Heart right ventricle (tissue), 16 donors: Measurements from ENCODE around the gene PRSS12. TPM values are rescaled to one million over a fixed set of nuclear protein-coding genes. Genes with fewer than 3 reads are reported as not detected.

Experiments
- ATAC-seq, 8 donors: fragments of 200-7000 bp; cut with Tn5 transposase; one replicate each; pipeline ENCODE4 v1.9.1; 2020; ENCODE audit warnings: mild to moderate bottlenecking in 8 of 8, moderate library complexity in 8 of 8, moderate number of reproducible peaks in 1 of 8
- DNase-seq, 2 donors: peaks; one replicate each; pipeline ENCODE4 v3.0.0-alpha.2; 2020
- H3K27ac ChIP-seq, 10 donors: fragments of 200-600 bp; sonication (generic) in 2 of 10; one replicate each; pipeline versions ENCODE4 v1.5.0 to v1.8.0; 2020 to 2022; ENCODE audit warnings: mild to moderate bottlenecking in 3 of 10
- H3K27me3 ChIP-seq, 7 donors: fragments of 200-600 bp; one replicate each; pipeline ENCODE4 v1.8.0; 2021 to 2022; ENCODE audit warnings: mild to moderate bottlenecking in 2 of 7
- H3K36me3 ChIP-seq, 9 donors: fragments of 200-600 bp; sonication (generic) in 1 of 9; one replicate each; pipeline versions ENCODE4 v1.5.0 to v1.8.0; 2020 to 2022; ENCODE audit warnings: mild to moderate bottlenecking in 2 of 9
- H3K4me1 ChIP-seq, 9 donors: fragments of 200-600 bp; sonication (generic) in 1 of 9; one replicate each; pipeline versions ENCODE4 v1.5.0 to v1.8.0; 2020 to 2022; ENCODE audit warnings: mild to moderate bottlenecking in 4 of 9
- H3K4me3 ChIP-seq, 10 donors: fragments of 200-600 bp; sonication (generic) in 2 of 10; one replicate each; pipeline versions ENCODE4 v1.5.0 to v1.8.0; 2020 to 2022; ENCODE audit warnings: mild to moderate bottlenecking in 7 of 10, moderate library complexity in 2 of 10
- H3K9me3 ChIP-seq, 11 donors: fragments of 200-600 bp in 10 of 11; sonication (generic) in 2 of 11; one replicate each; pipeline versions ENCODE4 v1.5.0 to v1.8.0; 2013 to 2022; ENCODE audit warnings: mild to moderate bottlenecking in 2 of 11, control low read depth in 1 of 11, moderate library complexity in 1 of 11
- WGBS, 2 donors: extraction: QIAGEN DNeasy Blood & Tissue Kit; methylation state at CpG; one replicate each; pipeline ENCODE4 v1.1.7; 2013; ENCODE audit warnings: inconsistent platforms in 1 of 2; 5-methylcytosine and 5-hydroxymethylcytosine counted together
- intact Hi-C, 10 donors: fragments of 100-400 bp; cut with DNase I; formaldehyde crosslinking; loops; one replicate each; pipeline versions ENCODE4 v1.11.1 to v1.14.2; 2022
- polyA plus RNA-seq, 2 donors: library from polyadenylated mRNA; stranded (reverse); fragments of 200-250 nt; gene quantifications; one replicate each; pipeline ENCODE4 v1.2.3, GENCODE V29; 2013
- total RNA-seq, 10 donors: library from RNA; stranded (reverse); fragmentation: NEBNext Ultra II Directional in 3 of 10; extraction: Animal tissue kit (Norgen Biotek cat#: 25700) in 3 of 10; gene quantifications; one replicate each; pipeline versions ENCODE4 v1.2.1 to v1.2.4, GENCODE V29; 2021 to 2023
- TF ChIP-seq, protein P1 (sequence below), 9 donors: fragments of 200-600 bp; sonication (generic) in 2 of 9; IDR thresholded peaks; one replicate each; pipeline versions ENCODE4 v1.5.0 to v1.8.0; 2021 to 2022; ENCODE audit warnings: antibody characterized with exemption in 9 of 9, mild to moderate bottlenecking in 5 of 9, moderate library complexity in 1 of 9
- donor health status: Arrhythmogenic right ventricular cardiomyopathy.
- donor health status: ischemic (EF 13 %, LVEDD 7.1; RV severe dilation, severe dysfunction).
- donor health status: healthy with polysubstance abuse.
- donor health status: DM: no; HTN: yes; CAD: no.
- donor health status: DM: no; HTN: no; CAD: no.
- donor health status: ischemic (EF 25% LVEDD 6.9; RV normal size, moderate dysfunction).
- donor health status: ischemic (EF 25% LVEDD 5.7; RV mildly dilated, moderate dysfunction).
- donor health status: healthy.
- donor health status: DM: yes; HTN: yes; CAD: no.
- donor health status: Ischemic cardiomyopathy.
- donor health status: ischemic (EF 35%, LVEDD 5.7; RV mildly dilated, moderate dysfunction).
- donor health status: nonischemic (EF 11% LVEDD 7.7; RV severe dilation, severe dysfunction).
- donor health status: DM: yes; HTN: yes; CAD: no.
- donor health status: PGD.
- donor health status: ischemic (EF 29% LVEDD 5.4; RV normal size, mild dysfunction).
- donor health status: nonischemic (EF 23%, LVEDD 6.1; RV moderate dilation, normal function).

Gene PRSS12
- total and polyA plus RNA-seq, 12 donors = 0.03 to 0.47 TPM; not detected in 10

DNA sequence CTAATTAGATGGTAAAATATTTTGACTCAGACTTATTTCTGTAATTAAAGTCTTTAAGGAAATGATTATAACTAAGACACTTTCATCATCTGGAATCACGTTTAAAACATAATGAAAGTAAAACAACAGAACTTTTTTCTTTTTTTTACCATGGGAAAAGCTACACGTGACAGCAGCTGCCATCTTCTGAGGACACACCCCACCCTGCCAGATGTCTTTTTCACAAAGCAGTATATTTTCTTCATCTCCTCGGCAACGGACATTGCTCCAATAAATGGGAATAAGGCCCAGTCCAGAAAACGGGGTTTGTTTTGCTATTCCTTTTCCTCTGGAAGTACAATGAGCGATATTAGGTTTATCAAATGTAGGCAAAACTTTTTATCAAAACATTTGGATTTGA, 17.5 kb downstream of the PRSS12 start:
- Histone ChIP-seq H3K27me3 (no peaks in the 10 kb centered on the region), H3K36me3 (no peaks in the 10 kb centered on the region), H3K27ac (no peak overlapping the region), H3K4me3 (no peak overlapping the region), H3K9me3 (no peaks in the 10 kb centered on the region), H3K4me1 (no peaks in the 10 kb centered on the region)
- DNase-seq (no peak), ATAC-seq (no peak)
- intact Hi-C loops = no loop called here
- WGBS, 2 donors = 53 to 66% methylated on average over 6 of the region's 6 CpGs
- TF ChIP-seq, protein P1, sequence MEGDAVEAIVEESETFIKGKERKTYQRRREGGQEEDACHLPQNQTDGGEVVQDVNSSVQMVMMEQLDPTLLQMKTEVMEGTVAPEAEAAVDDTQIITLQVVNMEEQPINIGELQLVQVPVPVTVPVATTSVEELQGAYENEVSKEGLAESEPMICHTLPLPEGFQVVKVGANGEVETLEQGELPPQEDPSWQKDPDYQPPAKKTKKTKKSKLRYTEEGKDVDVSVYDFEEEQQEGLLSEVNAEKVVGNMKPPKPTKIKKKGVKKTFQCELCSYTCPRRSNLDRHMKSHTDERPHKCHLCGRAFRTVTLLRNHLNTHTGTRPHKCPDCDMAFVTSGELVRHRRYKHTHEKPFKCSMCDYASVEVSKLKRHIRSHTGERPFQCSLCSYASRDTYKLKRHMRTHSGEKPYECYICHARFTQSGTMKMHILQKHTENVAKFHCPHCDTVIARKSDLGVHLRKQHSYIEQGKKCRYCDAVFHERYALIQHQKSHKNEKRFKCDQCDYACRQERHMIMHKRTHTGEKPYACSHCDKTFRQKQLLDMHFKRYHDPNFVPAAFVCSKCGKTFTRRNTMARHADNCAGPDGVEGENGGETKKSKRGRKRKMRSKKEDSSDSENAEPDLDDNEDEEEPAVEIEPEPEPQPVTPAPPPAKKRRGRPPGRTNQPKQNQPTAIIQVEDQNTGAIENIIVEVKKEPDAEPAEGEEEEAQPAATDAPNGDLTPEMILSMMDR (IDR thresholded peaks at IDR 0.05) = no peak

DNA sequence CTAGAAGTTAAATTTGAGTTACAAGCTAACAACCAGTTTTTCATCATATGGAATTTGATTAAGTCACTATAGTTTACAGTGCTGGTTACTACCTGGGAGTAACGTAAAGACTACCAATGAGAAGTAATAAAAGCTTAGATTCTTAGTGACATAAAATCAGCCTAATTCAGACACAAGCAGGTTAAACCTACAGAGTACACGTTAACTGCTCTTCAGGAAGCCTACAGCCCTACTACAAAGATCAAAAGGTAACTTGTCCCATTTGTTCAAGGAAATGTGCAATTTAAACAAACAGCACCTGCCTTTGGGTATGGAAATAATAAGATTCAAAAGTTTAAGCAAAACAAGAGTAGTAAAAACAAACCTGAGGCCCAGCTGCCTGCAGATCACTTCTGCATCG, 21.5 kb downstream of the PRSS12 start:
- WGBS, 2 donors = 93 to 94% methylated on average over 3 of the region's 3 CpGs
- no peak for ATAC-seq
- intact Hi-C loops = no loop called here

DNA sequence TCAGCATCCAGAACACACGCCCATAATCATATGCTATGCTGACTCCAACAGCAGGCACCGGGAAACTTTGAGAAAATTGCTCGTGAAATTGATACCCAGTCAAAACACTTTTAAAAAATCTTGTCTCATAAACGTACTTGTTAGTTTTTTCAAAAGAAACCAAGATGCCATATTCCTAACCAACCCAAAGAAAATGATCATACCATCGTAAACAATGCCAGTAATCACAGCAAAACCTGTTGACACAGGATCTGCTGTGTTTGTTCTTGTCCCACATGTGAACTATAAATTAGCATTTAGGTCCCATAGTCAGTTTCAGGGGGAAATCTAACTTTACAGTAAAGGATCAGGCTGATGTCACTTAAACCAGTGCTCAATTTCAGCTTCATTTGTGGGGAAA, 23.0 kb downstream of the PRSS12 start:
- WGBS, 2 donors = 90 to 92% methylated on average over 5 of the region's 5 CpGs
- no peaks in the 10 kb centered on the region for H3K9me3 ChIP-seq
- TF ChIP-seq, protein P1 (IDR thresholded peaks at IDR 0.05) = no peak

More for the DNA sequence above, 21.5 kb downstream of the PRSS12 start:
- Histone ChIP-seq H3K27me3 (no peaks in the 10 kb centered on the region), H3K36me3 (no peaks in the 10 kb centered on the region), H3K27ac (no peak overlapping the region), H3K4me3 (no peak overlapping the region), H3K9me3 (no peaks in the 10 kb centered on the region), H3K4me1 (no peaks in the 10 kb centered on the region)
- TF ChIP-seq, protein P1 (IDR thresholded peaks at IDR 0.05) = no peak
- no peak for DNase-seq

DNA sequence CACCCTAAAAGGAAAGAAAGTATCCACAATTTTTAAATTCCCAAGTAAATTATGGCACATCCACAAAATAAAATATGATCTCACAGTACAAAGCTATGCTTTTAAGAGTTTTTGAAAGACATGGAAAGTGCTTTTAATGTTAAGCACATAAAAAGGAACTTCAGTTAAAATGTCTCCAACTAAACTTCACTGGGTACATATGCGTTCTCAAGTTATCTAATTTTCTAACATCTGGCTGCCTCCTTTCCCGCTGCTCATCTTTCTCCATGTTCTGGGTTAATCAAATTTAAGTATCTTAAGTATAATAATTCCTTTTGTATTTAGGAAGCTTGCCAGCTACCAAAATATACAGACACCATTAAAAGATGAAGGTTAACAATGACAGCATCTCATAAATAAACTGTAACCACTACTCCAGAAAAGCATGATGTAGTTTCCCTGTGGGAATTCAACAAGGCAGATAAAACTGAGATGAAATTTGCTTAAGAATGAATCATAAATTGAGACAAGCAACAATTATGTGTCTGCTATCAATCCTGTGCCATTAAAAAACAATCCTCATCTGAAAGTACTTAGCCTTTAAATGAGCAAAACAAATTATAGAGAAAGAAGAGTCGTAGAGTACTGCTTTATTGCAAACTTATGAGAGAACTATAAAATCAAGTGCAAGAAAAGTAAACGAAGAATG, 25.1 kb downstream of the PRSS12 start:
- ATAC-seq = no peak

More for the DNA sequence above, 23.0 kb downstream of the PRSS12 start:
- H3K4me3 ChIP-seq = no peak overlapping the region
- no peaks in the 10 kb centered on the region for H3K36me3 ChIP-seq
- no peaks in the 10 kb centered on the region for H3K4me1 ChIP-seq
- intact Hi-C loops = no loop called here
- ATAC-seq (no peak), DNase-seq (no peak)
- no peaks in the 10 kb centered on the region for H3K27me3 ChIP-seq
- H3K27ac ChIP-seq = no peak overlapping the region

More for the DNA sequence above, 25.1 kb downstream of the PRSS12 start:
- Histone ChIP-seq H3K9me3 (no peaks in the 10 kb centered on the region), H3K4me3 (no peak overlapping the region), H3K27me3 (no peaks in the 10 kb centered on the region), H3K4me1 (no peaks in the 10 kb centered on the region), H3K27ac (no peak overlapping the region), H3K36me3 (no peaks in the 10 kb centered on the region)
- 69 to 71% methylated on average over 4 of the region's 4 CpGs for WGBS, 2 donors
- intact Hi-C loops = no loop called here
- no peak for DNase-seq
- TF ChIP-seq, protein P1 (IDR thresholded peaks at IDR 0.05) = no peak
